Liver (tissue), 3 donors: ENCODE data around the gene MRTFB.

Experiments
- CTCF ChIP-seq: fragments of 150-350 bp; IDR thresholded peaks from 2 replicates; pipeline ENCODE4 v1.5.1; 2017; ENCODE audit warnings: improper control_type of control experiment, low read depth, low read length; ENCODE audit not compliant: missing input control
- MAX ChIP-seq: IDR thresholded peaks from 2 replicates; pipeline ENCODE4 v1.6.1; 2016; ENCODE audit warnings: antibody characterized with exemption
- RXRA ChIP-seq, 2 donors: IDR thresholded peaks; 2 replicates each; pipeline ENCODE4 v1.6.1; 2017 to 2018; ENCODE audit warnings: antibody characterized with exemption in 2 of 2, mild to moderate bottlenecking in 1 of 2
- SP1 ChIP-seq: IDR thresholded peaks from 2 replicates; pipeline ENCODE4 v1.6.1; 2018; ENCODE audit warnings: antibody characterized with exemption, mild to moderate bottlenecking
- donor health status: healthy.
- donor health status: healthy.

GRCh38 chr16:14284371-14284770 is 213.3 kb downstream of the MRTFB start:
- TF ChIP-seq CTCF (no peak), SP1 (no peak), MAX (no peak), RXRA (IDR thresholded peaks at IDR 0.05) (no peak)
